ENCODE data around the gene HECTD4.
A peak's percentile ranks its signal among the peaks of the same experiment; 100 is the strongest.

HECTD4 gene

DNA sequence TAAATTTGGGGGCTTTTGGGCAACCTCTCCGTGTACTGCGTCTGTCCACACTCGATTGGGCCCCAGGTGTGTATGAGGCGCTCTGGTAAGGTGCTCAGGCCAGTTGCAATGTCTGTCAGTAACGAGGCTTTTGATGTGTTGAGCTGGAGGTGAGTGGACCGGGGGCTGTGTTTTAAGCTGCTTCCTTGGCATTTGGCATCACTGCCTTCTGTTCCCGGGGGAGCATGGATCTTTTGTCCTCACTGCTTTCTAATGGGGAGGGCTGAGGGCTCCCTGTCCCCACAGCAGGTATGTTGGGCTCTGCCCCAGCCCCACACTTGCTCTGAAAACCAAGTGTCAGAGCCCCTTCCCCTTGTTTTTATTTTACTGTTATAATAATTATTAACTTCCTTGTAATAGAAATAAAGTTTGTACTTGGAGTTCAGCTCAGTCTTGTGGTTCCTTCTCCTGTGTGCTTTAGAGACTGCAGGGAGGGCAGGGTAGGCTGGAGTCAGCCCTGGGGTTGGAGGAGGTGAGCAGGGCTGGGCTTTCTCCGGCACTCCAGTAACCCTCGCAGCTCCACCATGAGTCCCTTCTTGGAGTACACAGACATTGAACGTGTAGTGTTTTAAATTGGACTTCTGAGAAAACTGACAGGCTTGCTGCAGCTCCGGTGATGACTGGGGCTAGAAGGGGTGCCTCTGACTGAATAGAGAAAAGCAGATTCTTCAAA is 228.9 kb downstream of the HECTD4 start:
- DNase-seq, result no peak

GRCh38 chr12:112151766-112152541 is 230.3 kb downstream of the HECTD4 start:
- DNase-seq, result no peak

DNA sequence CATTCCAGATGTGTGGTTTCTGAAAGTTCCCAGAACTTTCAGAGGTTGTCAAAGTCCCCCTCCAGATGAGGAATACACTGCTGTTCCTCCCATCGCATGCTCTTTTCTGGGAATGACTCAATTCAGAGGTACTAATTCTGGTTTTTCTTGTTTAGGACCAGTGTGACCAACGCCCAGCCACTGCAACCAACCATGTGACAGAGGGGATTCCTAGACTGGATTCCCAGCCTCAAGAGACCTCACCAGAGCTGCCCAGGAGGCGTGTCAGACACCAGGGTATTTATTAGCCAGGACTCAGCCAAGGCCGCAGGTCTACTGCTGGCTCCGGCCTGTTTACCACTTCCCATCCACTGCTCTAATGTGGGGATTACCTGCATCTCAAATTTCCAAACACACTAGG is 232.6 kb downstream of the HECTD4 start:
- DNase-seq, result no peak

- no peak for DNase-seq
Measured at GRCh38 chr12:112148031-112148513, 234.2 kb downstream of the HECTD4 start.

DNA sequence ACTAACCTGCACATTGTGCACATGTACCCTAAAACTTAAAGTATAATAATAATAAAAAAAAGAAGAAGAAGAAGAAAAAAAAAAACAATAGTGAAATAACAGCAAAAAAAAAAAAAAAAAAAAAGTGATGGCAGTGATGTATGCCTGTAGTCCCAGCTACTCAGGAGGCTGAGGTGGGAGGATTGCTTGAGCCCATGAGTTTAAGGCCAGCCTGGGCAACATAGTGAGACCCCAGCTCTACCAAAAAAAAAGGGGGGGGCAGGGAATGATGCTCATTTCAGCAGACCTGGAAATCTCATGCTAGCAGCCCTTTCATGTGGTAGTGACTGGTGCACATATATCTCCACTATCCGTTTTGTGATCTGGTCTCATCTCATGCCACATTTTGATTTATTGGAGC is 236.1 kb downstream of the HECTD4 start:
- DNase-seq, result no peak

- DNase-seq, result no peak
Measured at GRCh38 chr12:112140728-112141127, 241.5 kb downstream of the HECTD4 start.

GRCh38 chr12:112134731-112135130 is 247.5 kb downstream of the HECTD4 start:
- no peak for DNase-seq

- no peak for DNase-seq
Measured at GRCh38 chr12:112133418-112133817, 248.8 kb downstream of the HECTD4 start.

GRCh38 chr12:112131686-112132085 is 250.5 kb downstream of the HECTD4 start:
- DNase-seq, result no peak

GRCh38 chr12:112130441-112130998 is 251.7 kb downstream of the HECTD4 start:
- DNase-seq, result no peak

GRCh38 chr12:112126911-112127310 is 255.3 kb downstream of the HECTD4 start:
- no peak for DNase-seq

DNA sequence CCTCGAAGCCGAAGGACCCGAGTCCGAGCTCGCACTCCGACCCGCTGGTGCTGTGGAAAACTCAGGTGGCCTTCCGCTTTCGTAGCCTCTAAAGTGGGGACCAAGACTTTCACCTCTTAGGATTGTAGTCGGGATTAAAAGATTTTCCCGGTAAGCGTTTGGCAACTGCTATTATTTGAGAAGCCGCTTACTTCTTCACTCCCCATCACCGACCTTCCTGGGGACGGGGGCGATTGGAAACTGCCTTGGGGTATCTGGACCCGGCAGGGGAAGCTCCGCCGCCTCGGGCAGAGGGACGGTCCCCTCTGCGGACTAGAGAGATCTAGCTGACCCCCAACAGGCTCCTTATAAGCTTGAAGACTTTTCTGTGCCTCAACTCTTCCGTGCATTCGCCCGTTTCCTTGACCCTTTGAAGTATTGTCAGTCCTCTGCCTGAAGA is 256.2 kb downstream of the HECTD4 start:
- DNase-seq, result no peak

GRCh38 chr12:112125250-112125999 is 256.8 kb downstream of the HECTD4 start, which contains the start of gene TRAFD1:
TRAFD1 (plus strand) TSS chr12:112125560; CDS start chr12:112130523, 4,963 bp downstream.
- peak; percentile 97 for DNase-seq

GRCh38 chr12:112124918-112125249 is 257.3 kb downstream of the HECTD4 start:
- no peak for DNase-seq

DNA sequence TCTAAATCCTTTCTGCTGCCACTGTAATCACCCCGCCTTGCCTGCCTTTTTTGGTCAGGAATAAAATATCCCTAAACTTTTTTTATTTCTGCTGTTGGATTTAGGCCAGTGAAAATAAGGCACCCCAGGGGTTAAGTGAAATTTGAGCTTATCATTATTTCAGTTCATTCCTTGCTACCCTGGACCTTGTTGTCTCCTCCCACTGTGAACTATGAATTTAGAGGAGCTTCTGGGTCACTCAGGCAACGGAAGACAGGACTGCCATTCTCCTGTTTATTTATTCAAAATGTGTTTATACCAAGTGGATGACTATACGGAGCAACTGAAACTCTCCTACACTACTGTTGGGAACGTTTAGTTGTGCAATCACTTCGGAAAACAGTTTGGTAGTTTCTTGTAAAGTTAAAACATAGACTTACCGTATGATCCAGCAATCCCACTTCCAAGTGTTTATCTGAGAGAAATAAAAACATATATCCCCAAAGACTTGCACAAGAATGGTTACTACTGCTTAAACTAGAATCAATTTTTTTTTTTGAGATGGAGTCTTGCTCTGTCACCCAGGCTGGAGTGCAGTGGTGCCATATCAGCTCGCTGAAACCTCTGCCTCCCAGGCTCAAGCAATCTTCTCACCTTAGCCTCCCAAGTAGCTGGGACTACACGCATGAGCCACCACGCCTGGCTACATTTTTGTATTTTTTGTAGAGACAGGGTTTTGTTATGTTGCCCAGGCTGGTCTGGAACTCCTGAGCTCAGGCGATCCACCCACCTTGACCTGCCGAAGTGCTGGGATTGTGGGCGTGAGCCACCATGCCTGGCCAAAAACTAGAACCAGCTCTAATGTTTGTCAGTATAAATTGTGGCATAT is 259.2 kb downstream of the HECTD4 start:
- DNase-seq, result no peak

GRCh38 chr12:112121780-112122565 is 260.3 kb downstream of the HECTD4 start:
- no peak for DNase-seq

DNA sequence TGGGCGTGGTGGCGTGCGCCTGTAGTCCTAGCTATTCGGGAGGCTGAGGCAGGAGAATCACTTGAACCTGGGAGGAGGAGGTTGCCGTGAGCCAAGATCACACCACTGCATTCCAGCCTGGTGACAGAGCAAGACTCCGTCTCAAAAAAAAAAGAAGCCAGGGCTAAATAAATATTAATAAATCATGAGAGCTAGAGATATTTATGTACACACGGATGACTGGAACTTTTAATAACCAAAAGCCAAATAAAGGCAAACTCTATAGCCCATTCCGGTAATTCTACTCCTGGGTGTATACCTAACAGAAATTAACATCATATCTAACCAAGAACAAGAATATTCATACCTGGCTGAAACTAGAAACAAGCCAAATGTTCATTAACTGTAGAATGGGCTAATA is 264.5 kb downstream of the HECTD4 start:
- DNase-seq, result no peak

DNA sequence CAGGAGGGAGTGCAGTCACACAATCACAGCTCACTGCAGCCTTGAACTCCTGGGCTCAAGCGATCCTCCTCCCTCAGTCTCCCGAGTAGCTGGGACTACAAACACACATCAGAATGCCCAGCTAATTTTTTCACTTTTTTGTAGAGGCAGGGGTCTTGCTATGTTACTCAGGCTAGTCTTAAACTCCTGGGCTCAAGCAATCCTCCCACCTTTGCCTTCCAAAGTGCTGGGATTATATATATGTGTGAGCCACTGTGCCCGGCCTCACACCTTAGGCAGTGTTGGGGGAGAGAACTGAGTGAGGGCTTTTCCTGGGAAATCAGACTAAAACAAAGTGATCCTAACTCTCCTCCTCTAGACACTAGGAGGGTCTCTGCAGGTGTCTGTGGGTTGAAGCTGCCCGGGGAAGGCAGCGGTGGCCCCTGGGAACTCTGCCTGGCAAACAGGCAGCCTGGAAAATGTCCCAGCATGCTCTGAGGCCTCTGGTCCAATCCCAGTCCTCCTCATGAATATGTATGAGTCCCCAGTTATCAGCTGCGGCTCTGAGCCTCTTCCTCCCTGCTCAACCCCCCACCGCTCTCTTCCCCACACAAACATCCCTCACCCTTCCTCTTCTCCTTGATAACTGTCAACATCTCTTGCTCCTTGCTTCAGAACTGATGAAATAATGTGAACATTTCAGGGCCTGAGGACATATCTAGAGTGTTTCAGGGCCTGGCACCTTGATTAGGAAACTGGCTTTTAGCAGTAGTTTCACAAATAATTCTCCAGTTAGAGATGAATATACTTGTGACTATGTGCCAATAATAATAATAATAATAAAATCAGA is 265.8 kb downstream of the HECTD4 start:
- DNase-seq, result no peak

GRCh38 chr12:112115259-112116045 is 266.8 kb downstream of the HECTD4 start:
- DNase-seq, result no peak

All from effector CD8-positive, alpha-beta T cell (primary cell).